Activated T-cell treated with anti-CD3 and anti-CD28 coated beads for 4 hours (primary cell): ENCODE data around the gene LCP2.

ENCODE experiments used
- DNase-seq: peaks from one replicate; pipeline ENCODE4 v3.0.0-alpha.2; 2020

The LCP2 gene

GRCh38 chr5:170206216-170206615 is 91.4 kb downstream of the LCP2 start:
- DNase-seq, result no peak

GRCh38 chr5:170204202-170204601 is 93.4 kb downstream of the LCP2 start:
- no peak for DNase-seq

GRCh38 chr5:170202117-170202516 is 95.5 kb downstream of the LCP2 start:
- no peak for DNase-seq

GRCh38 chr5:170201311-170201710 is 96.3 kb downstream of the LCP2 start:
- no peak for DNase-seq

- no peak for DNase-seq
Measured at GRCh38 chr5:170200876-170201275, 96.7 kb downstream of the LCP2 start.
